ENCODE results near the gene RNF19B.

- no peak for TF ChIP-seq EZH2 (IDR thresholded peaks at IDR 0.05; ENCODE audit: low read depth, low read length, severe bottlenecking)
- no peak for TF ChIP-seq CTCF (IDR thresholded peaks at IDR 0.05; ENCODE audit: control extremely low read depth in 1 of 3, insufficient read depth in 1 of 3, low read depth in 1 of 3, low read length in 3 of 3)
- TF ChIP-seq JUN (IDR thresholded peaks at IDR 0.05; ENCODE audit: low read depth, low read length), result no peak
- no peak for TF ChIP-seq POLR2A (IDR thresholded peaks at IDR 0.05; ENCODE audit: control extremely low read depth in 1 of 2, low read depth in 2 of 2, low read length in 2 of 2)
- TF ChIP-seq ZNF274 (IDR thresholded peaks at IDR 0.05; ENCODE audit: borderline replicate concordance, extremely low read depth, low read length), result no peak
- TF ChIP-seq CEBPB (IDR thresholded peaks at IDR 0.05; ENCODE audit: low read depth, low read length), result no peak
- no peak for TF ChIP-seq POLR2AphosphoS5 (IDR thresholded peaks at IDR 0.05; ENCODE audit: low read depth, low read length)
- TF ChIP-seq RFX5 (IDR thresholded peaks at IDR 0.05; ENCODE audit: borderline replicate concordance, low read depth, low read length), result no peak
- TF ChIP-seq POU5F1 (IDR thresholded peaks at IDR 0.05; ENCODE audit: low read depth, low read length), result no peak
- no peak for TF ChIP-seq EP300 (IDR thresholded peaks at IDR 0.05; ENCODE audit: borderline replicate concordance in 1 of 2, low read depth in 2 of 2, low read length in 2 of 2)
- no peak for TF ChIP-seq JUND (IDR thresholded peaks at IDR 0.05; ENCODE audit: low read length)
- no peak for TF ChIP-seq CHD1 (IDR thresholded peaks at IDR 0.05; ENCODE audit: low read depth, low read length)
These were observed 27.3 kb upstream of the RNF19B start for GRCh38 chr1:32991819-32992488.
